Activated T-helper 17 cell treated with anti-CD3 and anti-CD28 coated beads, Interleukin-2, amount 50 U/mL, for 72 hours (primary cell): ENCODE measurements around the gene RIMBP3C. TPM values are rescaled to one million over a fixed set of nuclear protein-coding genes. Genes with fewer than 3 reads are reported as not detected.
"Not testable (repeated sequence)": the region's sequence is repeated elsewhere in the genome, so short reads cannot be mapped to it uniquely, and the experiment has no call there.

Experiments used
- ATAC-seq: fragments of 150-1000 bp; cut with Tn5 transposase; replicated peaks from 2 replicates; pipeline ENCODE4 v1.10.0; 2021; ENCODE audit warnings: mild to moderate bottlenecking, moderate library complexity
- H3K27ac Mint-ChIP-seq: one replicate; pipeline ENCODE4 v1.8.0; 2022; ENCODE audit warnings: mixed read lengths
- H3K27me3 Mint-ChIP-seq: one replicate; pipeline ENCODE4 v1.8.0; 2022; ENCODE audit warnings: mixed read lengths
- H3K36me3 Mint-ChIP-seq: one replicate; pipeline ENCODE4 v1.8.0; 2022; ENCODE audit warnings: low read depth, mild to moderate bottlenecking, mixed read lengths
- H3K4me1 Mint-ChIP-seq: one replicate; pipeline ENCODE4 v1.8.0; 2022; ENCODE audit warnings: mixed read lengths
- H3K4me3 Mint-ChIP-seq: one replicate; pipeline ENCODE4 v1.8.0; 2022; ENCODE audit warnings: mild to moderate bottlenecking, mixed read lengths
- H3K9me3 Mint-ChIP-seq: one replicate; pipeline ENCODE4 v1.8.0; 2022; ENCODE audit warnings: mixed read lengths
- total RNA-seq, 2 donors: library from RNA; stranded (reverse); gene quantifications; one replicate each; pipeline ENCODE4 v1.2.3, GENCODE V29; 2022

The RIMBP3C gene
- total RNA-seq, 2 donors from 2014 or later, result 0.06 to 0.19 TPM

DNA sequence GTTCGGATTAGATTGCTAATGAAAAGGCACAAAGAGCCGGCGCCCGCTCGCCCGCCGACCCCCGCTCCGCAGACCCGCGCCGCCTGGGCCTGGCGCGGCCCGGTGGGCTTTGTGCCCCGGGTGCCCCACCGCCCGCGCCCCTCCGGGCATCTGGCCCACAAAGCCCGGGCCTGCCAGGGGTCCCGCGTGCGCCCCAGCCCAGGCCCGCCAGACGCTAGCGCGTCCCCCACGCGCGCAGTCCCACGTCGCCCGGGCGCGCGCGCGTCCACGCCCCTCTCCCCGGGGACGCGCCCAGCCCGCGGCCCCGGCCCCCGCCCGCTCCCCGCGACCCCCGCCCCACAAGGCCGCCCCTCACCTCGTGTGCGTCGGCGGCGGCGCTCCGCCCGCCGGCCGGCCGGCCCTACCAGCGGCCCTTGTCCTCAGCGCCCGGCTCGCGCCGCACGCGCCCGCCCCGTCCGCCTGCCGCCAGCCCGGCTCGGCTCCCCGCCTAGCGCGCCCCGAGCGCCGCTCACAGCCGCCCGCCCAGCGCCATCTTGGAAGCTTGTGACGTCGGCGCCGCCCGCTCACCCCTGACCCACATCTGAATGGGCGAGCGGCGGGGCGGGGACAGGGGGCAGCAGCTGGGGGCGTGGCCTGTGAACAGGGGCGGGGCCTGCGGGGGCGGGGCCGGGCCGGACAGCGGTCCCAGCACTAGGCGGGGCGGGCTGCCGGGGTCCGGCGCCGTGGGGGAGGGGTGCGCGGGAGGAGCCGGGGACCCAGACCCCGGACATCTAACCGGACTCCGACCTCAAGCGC is 34.1 kb downstream of the RIMBP3C start:
- H3K4me3 Mint-ChIP-seq, H3K27me3 Mint-ChIP-seq, H3K36me3 Mint-ChIP-seq, H3K4me1 Mint-ChIP-seq, H3K27ac Mint-ChIP-seq, H3K9me3 Mint-ChIP-seq: not testable (repeated sequence)
- ATAC-seq, result peak; percentile 92

DNA sequence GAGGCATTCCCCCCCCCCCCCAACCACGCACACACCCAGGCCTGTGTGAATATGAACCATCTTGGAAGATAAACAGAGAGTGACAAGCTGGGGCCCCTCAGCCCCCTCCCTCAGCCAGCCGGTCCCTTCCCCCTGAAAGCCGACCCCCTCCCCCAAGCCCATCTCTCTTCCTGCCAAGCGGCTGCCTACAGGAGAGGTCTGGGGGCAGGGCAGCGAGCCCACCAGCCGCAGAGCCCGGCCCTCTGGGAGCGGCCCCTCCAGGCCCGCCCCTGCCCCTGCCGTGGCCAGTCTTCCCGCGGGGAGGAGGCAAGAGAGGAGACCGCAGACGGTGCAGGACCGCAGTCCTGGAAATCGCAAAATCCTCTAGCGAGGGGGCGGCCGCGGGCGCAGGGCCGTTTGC is 34.7 kb downstream of the RIMBP3C start:
- not testable (repeated sequence) for H3K9me3 Mint-ChIP-seq, H3K4me3 Mint-ChIP-seq, H3K27ac Mint-ChIP-seq, ATAC-seq, H3K36me3 Mint-ChIP-seq, H3K4me1 Mint-ChIP-seq, H3K27me3 Mint-ChIP-seq

DNA sequence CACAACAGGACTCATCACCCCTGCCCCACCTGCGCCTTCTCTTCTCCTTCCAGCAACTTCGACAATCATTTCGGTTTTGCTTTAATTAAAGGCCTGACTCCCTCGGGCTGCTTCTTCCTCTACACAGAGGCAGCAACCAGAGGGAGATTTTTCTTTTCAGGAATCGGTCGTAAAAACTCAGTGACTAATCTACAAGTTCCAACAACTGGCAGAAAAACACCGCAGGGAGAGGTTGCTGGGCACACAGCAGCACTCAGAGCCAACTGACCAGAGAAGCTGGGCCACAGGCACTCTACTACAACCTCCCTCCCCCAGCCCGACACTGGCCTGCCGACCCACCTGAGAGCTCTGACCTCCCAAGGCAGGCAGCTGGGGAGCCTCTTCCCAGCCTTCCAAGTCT is 36.0 kb downstream of the RIMBP3C start:
- not testable (repeated sequence) for H3K4me3 Mint-ChIP-seq, H3K4me1 Mint-ChIP-seq, H3K36me3 Mint-ChIP-seq, H3K27me3 Mint-ChIP-seq, ATAC-seq, H3K9me3 Mint-ChIP-seq, H3K27ac Mint-ChIP-seq

DNA sequence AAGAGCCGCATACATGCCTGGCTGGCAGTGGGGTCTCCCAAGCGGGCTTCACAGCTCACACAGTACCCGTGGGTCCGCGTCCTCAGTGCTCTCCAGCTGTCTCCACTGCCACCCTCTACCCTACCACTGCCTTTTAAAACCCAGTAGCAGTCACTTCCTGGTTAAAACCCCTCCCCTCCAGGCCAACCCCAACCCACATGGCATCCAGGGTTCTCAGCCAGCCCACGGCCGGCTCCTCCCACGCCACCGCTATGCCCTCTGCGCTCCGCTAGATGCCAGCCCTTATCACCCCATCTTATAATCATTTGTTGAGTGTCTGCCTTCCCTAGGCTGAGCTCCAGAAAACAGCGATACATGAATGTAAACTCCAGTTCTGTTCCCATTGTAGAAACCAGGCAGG is 37.1 kb downstream of the RIMBP3C start:
- not testable (repeated sequence) for H3K27ac Mint-ChIP-seq, H3K27me3 Mint-ChIP-seq, H3K36me3 Mint-ChIP-seq, H3K4me1 Mint-ChIP-seq, H3K9me3 Mint-ChIP-seq, H3K4me3 Mint-ChIP-seq
- peak; percentile 81 for ATAC-seq

DNA sequence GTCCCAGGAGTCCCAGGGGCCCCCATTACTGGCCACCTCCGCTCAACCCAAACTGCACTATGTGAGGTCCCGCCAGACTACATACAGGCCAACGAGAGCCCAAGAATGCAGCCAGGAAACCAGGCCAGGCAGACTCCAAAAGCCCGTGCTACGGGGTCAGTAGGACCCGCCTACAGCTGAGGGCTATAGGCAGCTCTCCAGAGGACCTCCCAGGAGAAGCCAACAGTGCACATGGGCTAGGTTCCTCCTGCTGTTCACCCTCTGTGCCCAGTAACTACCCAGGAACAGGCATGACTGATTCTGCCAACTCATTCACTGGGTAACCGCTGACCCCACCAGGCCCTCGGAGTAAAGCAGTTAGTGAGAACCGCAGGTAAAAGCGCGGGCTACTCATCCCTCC is 39.2 kb downstream of the RIMBP3C start:
- not testable (repeated sequence) for H3K27me3 Mint-ChIP-seq, H3K36me3 Mint-ChIP-seq, H3K9me3 Mint-ChIP-seq, H3K4me3 Mint-ChIP-seq, H3K27ac Mint-ChIP-seq, ATAC-seq, H3K4me1 Mint-ChIP-seq

DNA sequence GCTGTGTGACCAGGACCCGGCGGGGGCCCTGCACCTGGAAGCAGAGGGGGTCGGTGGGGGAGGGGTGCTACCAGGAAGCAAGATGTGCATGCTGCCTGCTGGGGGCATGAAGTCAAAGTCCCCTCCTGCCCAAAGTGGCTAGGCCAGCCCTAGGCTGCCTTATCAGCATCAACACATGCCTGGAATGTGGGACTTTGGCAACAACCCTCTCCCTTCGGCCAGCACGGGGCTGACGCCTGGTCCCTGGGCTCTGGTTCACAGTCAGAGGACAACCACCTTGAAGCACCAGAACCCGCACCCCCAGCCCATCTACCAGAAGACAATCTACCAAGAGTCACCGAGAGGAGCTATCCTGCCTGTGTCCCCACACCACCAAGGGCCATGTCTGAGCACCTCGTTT is 40.9 kb downstream of the RIMBP3C start:
- not testable (repeated sequence) for H3K4me3 Mint-ChIP-seq, H3K27me3 Mint-ChIP-seq, H3K9me3 Mint-ChIP-seq, H3K36me3 Mint-ChIP-seq, ATAC-seq, H3K4me1 Mint-ChIP-seq, H3K27ac Mint-ChIP-seq

DNA sequence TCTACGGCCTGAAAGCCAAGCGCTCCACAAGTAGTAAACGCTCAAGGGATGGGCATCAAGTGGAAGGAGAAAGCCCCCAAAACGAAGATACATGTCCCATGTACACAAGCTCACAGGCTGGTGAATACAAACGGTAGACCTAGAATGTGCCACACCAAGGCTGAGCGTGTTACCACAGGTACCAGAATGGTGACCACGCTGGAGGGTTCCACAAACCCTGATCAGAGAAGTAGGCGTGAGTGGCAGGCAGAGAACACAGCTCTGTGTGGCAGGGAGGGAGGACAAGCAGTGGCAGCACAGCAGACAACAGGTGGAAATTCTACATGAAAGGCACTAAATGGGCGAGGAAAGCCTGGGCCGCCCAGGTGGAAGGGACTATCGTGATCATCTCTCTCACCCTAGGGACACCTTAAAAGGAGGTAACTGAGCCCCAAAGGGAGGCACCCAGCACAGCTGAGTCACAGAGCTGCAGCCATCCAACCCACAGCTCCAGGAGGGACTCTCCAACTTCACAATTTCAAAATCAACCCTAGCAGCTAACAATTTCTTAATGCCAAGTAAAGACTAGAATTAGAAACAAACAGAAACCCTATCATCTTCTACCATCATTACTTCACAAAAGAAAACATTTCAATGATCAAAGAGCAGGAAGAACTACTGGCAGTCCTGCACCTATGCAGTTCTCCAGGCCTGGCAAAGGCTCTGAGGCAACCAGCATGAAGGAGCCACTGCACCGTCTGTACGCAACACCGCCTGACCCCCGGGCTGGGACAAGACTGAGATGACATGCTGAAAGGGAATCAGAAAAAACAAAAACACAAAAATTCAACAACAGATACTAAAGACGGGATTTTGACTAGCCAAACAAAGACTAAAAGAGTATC is 51.4 kb downstream of the RIMBP3C start:
- H3K9me3 Mint-ChIP-seq, H3K27me3 Mint-ChIP-seq, H3K4me3 Mint-ChIP-seq, H3K36me3 Mint-ChIP-seq, H3K4me1 Mint-ChIP-seq, H3K27ac Mint-ChIP-seq: not testable (repeated sequence)
- peak; percentile 97 for ATAC-seq

DNA sequence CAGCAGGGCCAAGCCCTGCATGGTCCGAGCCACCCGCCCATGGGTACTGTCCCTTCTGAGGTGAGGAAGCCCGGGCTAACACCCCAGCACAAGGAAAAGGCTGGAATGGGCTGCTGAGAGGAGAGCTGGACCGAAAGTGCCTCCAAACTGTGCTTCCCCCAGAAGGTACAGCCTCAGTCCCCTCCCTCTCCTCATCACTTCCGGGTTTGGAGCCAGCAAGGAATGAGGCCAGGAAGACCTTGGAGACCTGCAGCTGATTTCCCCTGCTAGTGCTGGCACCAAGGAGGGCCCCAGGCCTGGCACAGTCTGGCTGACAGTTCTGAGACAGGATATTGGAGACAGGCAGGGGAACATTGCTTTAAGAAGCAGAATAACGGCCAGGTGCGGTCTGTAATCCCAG is 52.8 kb downstream of the RIMBP3C start:
- not testable (repeated sequence) for H3K4me1 Mint-ChIP-seq, ATAC-seq, H3K27ac Mint-ChIP-seq, H3K9me3 Mint-ChIP-seq, H3K4me3 Mint-ChIP-seq, H3K27me3 Mint-ChIP-seq, H3K36me3 Mint-ChIP-seq

DNA sequence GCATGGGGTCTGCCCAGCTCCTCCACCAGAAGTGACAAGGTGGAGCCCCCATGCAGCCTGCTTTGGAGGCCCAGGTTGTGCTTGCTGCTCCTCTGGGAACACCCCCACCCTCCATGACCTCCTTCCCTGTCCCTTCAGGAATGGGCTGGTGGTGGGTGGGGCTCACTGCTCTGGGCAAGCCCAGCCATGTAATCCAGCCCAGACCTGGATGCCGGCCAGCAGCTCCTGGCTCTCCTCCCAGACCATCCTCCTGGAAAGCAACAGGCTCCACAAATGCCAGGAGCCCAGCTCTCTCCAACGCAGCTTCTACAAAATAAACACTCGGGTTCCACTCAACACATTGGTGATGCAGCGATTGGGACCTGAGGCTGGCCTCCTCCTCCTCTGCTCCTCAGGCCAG is 53.3 kb downstream of the RIMBP3C start:
- not testable (repeated sequence) for H3K4me1 Mint-ChIP-seq, H3K36me3 Mint-ChIP-seq, ATAC-seq, H3K9me3 Mint-ChIP-seq, H3K27ac Mint-ChIP-seq, H3K27me3 Mint-ChIP-seq, H3K4me3 Mint-ChIP-seq

Other genes starting within 250 kb of the RIMBP3C start
- gene RIMBP3B, start 167.7 kb downstream of the RIMBP3C start, total RNA-seq, result under 1 TPM; 0.13 to 0.39 TPM
- gene HIC2, start 134.1 kb downstream of the RIMBP3C start, total RNA-seq, result 1 to 10 TPM; 4.8 to 6.2 TPM
- gene TMEM191C, start 84.1 kb downstream of the RIMBP3C start, total RNA-seq, result 1 to 10 TPM in 1 of 2 donors, under 1 TPM in 1; 0.82 to 5.2 TPM
- gene UBE2L3, start 16.3 kb upstream of the RIMBP3C start, total RNA-seq, result 10 to 100 TPM; 36.6 to 78.9 TPM
- 10 to 100 TPM; 28.9 to 56.6 TPM for gene YDJC, start 78.6 kb upstream of the RIMBP3C start, total RNA-seq
- under 1 TPM; 0.29 to 0.37 TPM for gene CCDC116, start 81.3 kb upstream of the RIMBP3C start, total RNA-seq
- 10 to 100 TPM; 15.3 to 48.5 TPM for gene SDF2L1, start 90.8 kb upstream of the RIMBP3C start, total RNA-seq
- gene PPIL2, start 114.6 kb upstream of the RIMBP3C start, total RNA-seq, result 10 to 100 TPM; 37.0 to 50.0 TPM
- 1 to 10 TPM in 1 of 2 donors, under 1 TPM in 1; 0.91 to 4.6 TPM for gene YPEL1, start 184.3 kb upstream of the RIMBP3C start, total RNA-seq